Measurements from ENCODE around the gene ADAMTS17.
"Not testable (repeated sequence)": the region's sequence is repeated elsewhere in the genome, so short reads cannot be mapped to it uniquely, and the experiment has no call there.

ADAMTS17 gene

DNA sequence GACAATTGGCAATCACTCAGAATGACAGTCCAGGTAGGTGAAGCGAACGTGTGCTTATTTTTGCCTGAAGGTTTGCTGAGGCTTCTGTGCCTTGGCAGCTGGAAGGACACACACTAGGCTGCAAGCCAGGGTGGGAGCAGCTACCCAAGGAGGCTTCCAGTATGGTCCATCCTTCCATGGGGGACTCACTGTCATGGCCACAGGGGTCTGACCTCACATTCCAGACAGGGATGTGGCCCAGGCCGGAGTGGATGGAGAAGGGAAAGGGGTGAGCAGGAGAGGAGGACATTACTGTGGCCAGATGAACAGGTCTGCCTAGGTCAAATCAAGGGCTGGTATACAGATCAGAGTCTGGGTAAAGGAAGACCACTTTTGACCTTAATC lies 247.7 kb downstream of the ADAMTS17 start:
- TF ChIP-seq, protein P1, sequence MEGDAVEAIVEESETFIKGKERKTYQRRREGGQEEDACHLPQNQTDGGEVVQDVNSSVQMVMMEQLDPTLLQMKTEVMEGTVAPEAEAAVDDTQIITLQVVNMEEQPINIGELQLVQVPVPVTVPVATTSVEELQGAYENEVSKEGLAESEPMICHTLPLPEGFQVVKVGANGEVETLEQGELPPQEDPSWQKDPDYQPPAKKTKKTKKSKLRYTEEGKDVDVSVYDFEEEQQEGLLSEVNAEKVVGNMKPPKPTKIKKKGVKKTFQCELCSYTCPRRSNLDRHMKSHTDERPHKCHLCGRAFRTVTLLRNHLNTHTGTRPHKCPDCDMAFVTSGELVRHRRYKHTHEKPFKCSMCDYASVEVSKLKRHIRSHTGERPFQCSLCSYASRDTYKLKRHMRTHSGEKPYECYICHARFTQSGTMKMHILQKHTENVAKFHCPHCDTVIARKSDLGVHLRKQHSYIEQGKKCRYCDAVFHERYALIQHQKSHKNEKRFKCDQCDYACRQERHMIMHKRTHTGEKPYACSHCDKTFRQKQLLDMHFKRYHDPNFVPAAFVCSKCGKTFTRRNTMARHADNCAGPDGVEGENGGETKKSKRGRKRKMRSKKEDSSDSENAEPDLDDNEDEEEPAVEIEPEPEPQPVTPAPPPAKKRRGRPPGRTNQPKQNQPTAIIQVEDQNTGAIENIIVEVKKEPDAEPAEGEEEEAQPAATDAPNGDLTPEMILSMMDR (conservative IDR thresholded peaks at IDR 0.05): no peak
- H3K27ac ChIP-seq: no peak overlapping the region

DNA sequence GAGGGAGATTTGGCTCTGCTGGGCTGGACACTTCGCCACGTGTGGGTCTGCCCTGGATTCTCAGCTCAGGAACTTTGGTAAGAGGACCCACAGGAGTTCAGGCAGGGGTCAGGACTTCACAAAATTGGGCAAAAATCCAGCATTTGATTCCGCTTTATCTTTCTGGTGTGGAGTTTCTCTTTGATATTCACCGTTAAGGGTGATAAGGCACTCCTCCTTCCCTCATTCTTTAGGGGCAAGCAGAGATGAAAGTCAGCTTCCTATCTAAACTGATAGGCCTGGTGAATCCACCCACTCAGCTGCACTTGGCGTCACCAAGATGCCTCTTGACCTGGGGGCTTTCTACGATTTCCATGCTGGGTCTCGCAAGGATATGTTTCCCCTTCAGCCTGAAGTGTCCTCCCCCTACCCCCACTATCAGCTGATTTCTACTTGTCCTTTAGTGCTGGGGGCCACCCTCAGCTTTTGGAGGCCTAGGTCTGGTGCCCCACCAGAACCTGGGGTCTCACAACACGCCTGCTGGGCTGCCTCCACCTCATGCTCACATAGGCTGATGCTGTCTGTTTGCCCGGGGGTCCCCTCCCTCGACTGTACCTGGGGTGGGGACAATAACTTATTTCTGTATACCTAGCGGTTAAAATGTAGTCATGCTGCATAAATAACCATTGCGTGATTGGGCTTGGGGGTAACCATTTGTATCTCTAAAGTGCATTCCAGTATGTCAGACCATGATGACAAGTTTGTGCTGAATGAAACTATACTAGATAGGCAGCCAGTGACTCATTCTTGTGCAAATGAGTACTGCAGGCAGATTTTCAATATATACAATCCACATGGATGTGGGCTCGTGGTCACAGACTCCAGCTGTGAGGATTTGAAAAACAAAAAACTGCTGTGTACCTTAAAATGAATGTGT lies 248.3 kb downstream of the ADAMTS17 start:
- TF ChIP-seq, protein P1 (conservative IDR thresholded peaks at IDR 0.05): no peak
- H3K27ac ChIP-seq: no peak overlapping the region

DNA sequence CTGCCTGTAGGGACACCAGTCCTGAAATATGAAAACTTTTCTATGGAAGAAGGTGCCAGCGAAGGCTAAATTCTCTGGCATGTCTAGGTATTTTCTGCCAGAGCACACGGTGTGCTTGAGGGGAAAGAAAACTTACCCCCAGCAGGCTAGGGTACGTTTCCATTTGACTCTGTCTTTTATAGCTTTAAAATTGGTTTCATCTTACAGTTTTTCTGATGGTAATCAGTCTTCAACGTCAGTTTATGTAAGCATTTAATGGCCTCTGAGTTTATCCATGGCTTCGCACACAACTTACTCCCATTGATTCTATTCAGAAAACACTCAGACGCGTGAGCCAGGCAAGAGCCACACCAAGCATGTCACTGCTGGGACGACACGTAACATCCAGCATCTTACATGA lies 249.7 kb downstream of the ADAMTS17 start:
- TF ChIP-seq, protein P1 (conservative IDR thresholded peaks at IDR 0.05): no peak
- no peak overlapping the region for H3K27ac ChIP-seq

DNA sequence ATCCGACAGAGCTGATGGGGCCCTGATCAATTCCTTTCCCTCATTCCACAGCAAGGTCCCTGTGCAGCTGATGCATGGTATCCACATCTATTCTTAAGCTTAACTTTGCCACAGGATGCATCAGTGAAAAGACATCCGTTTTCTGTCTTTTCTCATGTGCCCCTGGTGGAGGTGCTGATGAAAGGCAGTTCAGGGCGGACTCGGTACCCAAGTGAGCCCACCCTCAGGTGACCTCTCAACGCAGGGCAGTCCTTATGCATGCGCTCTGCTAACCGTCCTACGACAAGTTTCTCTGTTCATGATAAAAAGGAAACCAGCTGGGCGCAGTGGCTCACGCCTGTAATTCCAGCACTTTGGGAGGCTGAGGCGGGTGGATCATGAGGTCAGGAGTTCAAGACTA lies 251.4 kb downstream of the ADAMTS17 start:
- no peak overlapping the region for H3K27ac ChIP-seq
- TF ChIP-seq, protein P1 (conservative IDR thresholded peaks at IDR 0.05): no peak

DNA sequence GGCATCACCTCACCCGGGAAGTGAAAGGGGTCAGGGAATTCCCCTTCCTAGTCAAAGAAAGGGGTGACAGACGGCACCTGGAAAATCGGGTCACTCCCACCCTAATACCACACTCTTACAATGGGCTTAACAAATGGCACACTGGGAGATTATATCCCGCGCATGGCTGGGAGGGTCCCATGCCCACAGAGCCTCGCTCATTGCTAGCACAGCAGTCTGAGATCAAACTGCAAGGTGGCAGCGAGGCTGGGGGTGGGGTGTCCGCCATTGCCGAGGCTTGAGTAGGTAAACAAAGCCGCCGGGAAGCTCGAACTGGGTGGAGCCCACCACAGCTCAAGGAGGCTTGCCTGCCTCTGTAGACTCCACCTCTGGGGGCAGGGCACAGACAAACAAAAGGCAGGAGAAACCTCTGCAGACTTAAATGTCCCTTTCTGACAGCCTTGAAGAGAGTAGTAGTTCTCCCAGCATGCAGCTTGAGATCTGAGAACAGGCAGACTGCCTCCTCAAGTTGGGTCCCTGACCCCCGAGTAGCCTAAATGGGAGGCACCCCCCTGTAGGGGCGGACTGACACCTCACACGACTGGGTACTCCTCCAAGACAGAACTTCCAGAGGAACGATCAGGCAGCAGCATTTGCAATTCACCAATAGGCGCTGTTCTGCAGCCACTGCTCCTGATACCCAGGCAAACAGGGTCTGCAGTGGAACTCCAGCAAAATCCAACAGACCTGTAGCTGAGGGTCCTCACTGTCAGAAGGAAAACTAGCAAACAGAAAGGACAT lies 257.5 kb downstream of the ADAMTS17 start:
- not testable (repeated sequence) for H3K27ac ChIP-seq

DNA sequence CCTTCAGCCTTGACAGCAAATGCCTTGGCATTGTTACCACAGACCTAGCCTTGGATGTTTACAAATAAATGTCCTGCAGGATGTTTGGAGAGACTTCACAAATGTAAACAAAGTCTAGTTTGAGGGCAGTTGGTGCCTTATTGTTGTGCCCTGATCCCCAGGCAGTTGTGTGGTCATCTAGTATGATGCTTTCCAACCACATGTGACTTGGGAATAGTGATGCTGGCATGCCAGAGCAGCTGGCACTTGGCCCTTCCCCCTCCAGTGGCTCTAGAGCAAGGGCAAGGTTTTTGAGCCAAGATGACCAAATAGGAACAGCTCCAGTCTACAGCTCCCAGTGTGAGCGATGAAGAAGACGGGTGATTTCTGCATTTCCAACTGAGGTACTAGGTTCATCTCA lies 258.2 kb downstream of the ADAMTS17 start:
- TF ChIP-seq, protein P1 (conservative IDR thresholded peaks at IDR 0.05): no peak
- no peak overlapping the region for H3K27ac ChIP-seq

DNA sequence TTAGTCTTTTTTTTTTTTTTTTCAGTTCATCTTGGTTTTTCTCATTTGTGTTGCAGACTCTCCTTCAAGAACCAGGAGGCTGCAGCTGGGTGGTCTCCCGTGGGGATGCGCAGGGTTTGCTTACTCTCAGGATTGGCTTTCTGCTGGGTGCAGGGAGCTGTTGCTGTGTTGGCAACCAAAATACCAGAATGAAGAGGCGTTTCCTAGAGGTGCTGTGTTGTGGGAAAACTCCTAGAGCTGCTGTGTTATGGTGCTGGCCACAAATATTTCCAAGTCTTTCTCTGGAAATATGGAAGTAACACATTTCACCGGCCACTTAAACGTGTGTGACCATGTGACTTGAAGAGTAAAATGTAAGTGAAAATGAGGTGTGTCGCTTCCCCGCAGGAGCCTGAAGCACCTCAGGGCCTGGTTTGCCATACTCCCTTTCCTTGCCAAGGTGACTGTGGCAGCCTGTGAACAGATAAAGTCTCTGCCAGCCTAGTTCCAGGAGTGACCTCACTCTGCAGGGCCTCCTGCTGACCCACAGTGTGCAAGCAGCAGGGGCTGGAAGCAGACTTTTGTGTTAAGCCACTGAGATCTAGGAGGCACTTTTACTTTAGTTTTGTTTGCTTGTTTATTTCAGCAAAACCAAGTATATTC lies 258.9 kb downstream of the ADAMTS17 start:
- H3K27ac ChIP-seq: no peak overlapping the region
- TF ChIP-seq, protein P1 (conservative IDR thresholded peaks at IDR 0.05): no peak

Measured in VCaP (cell line).